GM18507 (cell line): ENCODE measurements around the gene SLC9A9.

Experiments
- DNase-seq: peaks from one replicate; pipeline ENCODE4 v3.0.0; 2011; ENCODE audit warnings: low read depth; ENCODE audit not compliant: insufficient read length; ENCODE audit errors: extremely low spot score
- FAIRE-seq: peaks from 2 replicates; lab custom pipeline; 2011; peaks lifted over from hg19 to GRCh38; lab: Jason Lieb, UNC

The SLC9A9 gene

GRCh38 chr3:143414571-143415253 lies 433.6 kb downstream of the SLC9A9 start:
- FAIRE-seq = peak; percentile 18

DNA sequence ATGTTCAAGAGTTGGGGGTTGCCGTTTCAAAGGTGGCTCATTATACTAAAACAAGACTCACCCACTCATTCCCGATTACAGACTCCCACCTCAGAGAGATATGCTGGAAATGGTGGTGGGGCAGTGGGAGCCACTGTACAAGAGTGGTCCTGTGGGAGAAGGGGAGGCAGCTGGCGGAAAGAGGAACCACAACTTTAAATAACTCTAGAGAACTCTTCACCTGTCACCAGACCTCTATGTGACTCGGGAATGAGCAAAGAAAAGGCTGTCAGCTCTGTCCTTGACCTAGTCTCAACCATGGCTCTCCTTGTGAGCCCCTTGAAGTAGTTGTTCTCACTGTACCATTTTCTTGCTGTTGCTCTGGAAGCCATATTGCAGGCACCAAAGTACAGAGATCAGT lies 434.9 kb downstream of the SLC9A9 start:
- no peak for FAIRE-seq
- no peak for DNase-seq

More at GRCh38 chr3:143414571-143415253, 433.6 kb downstream of the SLC9A9 start:
- DNase-seq = no peak

DNA sequence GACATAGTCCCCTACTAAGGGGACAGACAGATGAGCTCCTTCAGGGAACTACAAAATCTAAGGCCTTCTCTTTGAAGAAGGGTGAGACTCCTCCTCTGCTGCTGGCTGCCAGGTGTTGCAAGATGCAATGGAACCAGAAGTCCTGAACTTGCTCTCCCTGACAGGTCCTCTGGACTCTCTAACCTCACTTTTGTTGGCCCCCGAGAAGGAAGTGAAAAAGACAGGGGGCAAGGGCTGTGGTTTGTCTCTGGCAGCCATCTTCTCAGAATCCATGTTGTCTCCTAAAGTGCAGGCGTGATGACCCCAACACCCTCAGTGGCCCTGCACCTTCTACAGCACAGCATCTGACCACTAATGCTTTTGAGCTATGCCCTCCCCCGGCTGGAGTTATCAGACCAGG lies 436.2 kb downstream of the SLC9A9 start:
- DNase-seq (no peak), FAIRE-seq (no peak)

DNA sequence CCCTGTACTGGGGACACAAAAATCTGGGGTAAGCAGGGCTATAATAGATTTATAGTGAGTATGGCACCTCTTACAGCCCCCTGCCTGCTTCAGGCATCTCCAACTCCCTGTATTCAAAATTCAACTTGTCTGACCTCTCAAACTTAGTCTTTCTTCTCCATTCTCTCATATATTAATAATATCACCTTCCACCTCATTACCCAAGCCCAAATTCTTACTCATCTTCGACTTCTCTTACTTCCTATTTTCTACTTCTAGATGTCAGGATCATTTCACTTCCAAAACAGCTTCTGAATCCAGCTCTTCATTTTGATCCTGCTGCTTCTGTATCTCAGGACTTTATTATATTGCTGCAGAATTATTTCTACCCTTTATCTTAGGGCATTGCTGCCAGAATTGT lies 438.0 kb downstream of the SLC9A9 start:
- FAIRE-seq (no peak), DNase-seq (no peak)

DNA sequence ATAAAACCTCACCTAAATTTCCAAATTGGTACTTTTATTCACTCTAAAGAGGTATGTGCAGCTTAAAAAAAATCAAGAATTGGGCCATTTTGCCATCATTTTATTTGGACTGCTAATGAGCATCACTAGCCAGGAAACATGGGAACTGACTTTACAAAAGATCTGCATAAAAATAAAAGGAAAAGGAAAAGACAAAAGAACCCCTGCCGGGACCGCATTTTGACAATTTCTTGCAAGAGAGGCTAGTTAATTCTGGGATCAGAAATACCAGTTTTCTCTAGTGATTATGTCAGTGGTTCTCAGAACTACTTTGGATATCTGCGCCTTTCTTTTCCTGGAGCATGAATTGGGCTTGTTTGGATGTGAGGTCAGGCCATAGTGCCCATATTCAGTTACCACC lies 439.5 kb downstream of the SLC9A9 start:
- DNase-seq (no peak), FAIRE-seq (no peak)

DNA sequence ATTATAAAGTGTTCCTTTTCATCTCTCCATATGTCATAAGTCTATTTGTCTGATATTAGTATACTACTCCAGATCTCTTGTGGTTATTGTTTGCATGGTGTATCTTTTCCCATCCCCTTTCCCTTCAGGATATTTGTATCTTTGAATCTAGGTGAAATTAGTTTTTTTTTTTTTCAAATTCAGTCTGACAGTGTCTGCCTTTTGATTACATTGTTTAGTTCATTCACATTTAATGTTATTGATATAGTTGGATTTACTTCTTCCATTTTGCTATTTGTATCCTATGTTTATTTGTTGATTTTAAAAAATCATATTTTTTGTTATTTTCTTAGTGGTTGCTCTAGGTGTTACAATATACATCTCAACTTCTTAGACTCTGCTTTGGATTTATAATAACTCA lies 445.7 kb downstream of the SLC9A9 start:
- DNase-seq (no peak), FAIRE-seq (no peak)

DNA sequence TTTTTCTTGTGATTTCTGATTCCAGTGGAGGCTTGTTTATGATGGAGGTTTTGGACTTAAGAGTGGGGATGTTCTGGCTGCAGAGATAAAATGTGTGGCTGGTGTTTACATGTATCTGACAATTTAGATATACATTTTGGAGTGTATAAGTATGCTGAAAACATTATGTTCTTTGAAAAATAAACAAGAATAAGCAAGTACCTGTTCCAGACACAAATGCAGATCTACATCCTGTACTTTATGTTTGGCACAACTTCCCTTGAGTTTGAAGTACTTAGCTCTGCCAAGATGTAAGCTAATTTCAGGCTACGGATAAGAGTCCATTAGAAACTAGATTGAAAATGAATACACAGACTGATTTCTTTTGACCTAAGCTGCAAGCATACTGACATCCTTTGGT lies 451.5 kb downstream of the SLC9A9 start:
- no peak for FAIRE-seq

GRCh38 chr3:143389388-143389787 lies 458.9 kb downstream of the SLC9A9 start:
- DNase-seq = no peak
- no peak for FAIRE-seq

More for the DNA sequence above, 451.5 kb downstream of the SLC9A9 start:
- DNase-seq = no peak

DNA sequence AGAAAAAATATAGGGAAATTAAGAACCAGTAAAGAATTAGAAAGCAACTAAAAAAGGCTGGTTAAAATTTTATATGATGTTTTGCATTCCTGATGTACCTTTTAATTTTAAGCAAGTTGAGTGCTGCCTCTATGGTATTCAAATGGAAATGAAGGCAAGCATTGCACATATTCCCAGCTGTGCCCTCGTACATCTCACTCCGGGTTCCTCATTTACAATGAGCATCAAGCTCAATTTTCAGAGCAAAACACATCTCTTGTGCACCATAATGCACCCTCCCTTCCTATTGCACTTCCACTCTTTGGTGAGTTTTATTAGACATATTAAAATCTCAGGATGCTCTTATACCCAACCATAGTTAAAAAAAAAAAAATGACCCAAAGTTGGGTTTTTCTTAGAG lies 460.8 kb downstream of the SLC9A9 start:
- FAIRE-seq (no peak), DNase-seq (no peak)

GRCh38 chr3:143384076-143384475 lies 464.2 kb downstream of the SLC9A9 start:
- FAIRE-seq (no peak), DNase-seq (no peak)

GRCh38 chr3:143383421-143383820 lies 464.8 kb downstream of the SLC9A9 start:
- FAIRE-seq (no peak), DNase-seq (no peak)

GRCh38 chr3:143382816-143383215 lies 465.5 kb downstream of the SLC9A9 start:
- FAIRE-seq (no peak), DNase-seq (no peak)

DNA sequence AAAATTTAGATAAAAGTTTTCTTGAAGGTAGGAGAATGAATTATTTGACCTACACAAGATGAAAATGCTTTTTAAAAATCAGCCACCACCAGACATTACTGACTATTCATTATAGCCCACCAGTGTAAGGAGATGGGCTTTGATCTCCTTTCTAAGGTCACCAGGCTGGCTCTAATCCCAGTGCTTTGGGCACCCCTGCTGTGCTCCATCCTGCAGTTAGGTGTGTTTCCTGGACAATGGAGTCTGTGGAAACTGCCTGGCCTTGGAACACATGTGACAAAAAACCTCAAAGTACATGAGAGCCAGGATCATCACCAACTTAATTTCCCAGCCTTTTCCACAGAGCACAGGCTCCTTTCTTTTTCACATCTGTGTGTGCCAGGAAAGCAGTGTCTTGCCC lies 467.8 kb downstream of the SLC9A9 start:
- DNase-seq = no peak
- no peak for FAIRE-seq

DNA sequence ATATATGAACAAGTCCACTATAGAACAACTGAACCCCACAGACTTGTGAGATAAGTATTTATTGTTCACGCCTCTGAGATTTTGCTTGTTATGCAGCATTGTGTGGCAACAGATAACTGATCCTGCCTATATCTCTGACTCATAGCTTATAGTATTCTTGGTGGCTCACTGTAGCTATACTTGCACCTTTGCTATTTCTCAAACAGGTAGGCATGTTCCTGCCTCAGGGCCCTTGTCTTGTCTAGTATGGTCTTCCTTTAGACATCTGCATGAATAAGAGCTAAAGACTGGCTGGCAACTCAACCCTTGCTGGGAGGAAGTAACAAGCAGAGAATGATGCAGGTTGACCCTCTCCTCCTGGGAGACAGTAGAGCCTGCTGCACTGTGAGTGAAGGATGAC lies 472.6 kb downstream of the SLC9A9 start:
- FAIRE-seq = no peak
- DNase-seq = no peak

- no peak for FAIRE-seq
These were observed 481.1 kb downstream of the SLC9A9 start for GRCh38 chr3:143367171-143367570.

DNA sequence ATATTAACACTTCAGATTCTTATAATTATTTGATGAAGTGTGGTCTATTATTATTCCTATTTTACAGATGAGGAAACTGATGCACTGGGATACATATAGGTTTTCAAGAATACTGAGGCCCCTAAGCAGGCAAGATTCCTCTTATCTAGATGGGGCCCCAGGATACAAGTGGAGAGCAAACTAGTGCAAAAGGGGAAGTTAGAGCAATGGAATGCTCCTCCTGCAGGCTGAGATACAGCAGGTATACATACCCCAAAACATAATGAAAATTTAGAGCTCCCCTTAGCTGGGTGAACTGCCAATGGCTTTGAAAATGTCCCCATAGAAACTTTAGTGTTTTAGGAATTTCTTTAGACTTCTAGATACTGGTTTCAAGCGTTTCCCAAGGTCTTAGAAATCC lies 481.6 kb downstream of the SLC9A9 start:
- no peak for FAIRE-seq

More at GRCh38 chr3:143367171-143367570, 481.1 kb downstream of the SLC9A9 start:
- DNase-seq = no peak

GRCh38 chr3:143363949-143364348 lies 484.3 kb downstream of the SLC9A9 start:
- DNase-seq (no peak), FAIRE-seq (no peak)

More for the DNA sequence above, 481.6 kb downstream of the SLC9A9 start:
- DNase-seq = no peak

GRCh38 chr3:143363276-143363675 lies 485.0 kb downstream of the SLC9A9 start:
- DNase-seq = no peak
- FAIRE-seq = no peak

DNA sequence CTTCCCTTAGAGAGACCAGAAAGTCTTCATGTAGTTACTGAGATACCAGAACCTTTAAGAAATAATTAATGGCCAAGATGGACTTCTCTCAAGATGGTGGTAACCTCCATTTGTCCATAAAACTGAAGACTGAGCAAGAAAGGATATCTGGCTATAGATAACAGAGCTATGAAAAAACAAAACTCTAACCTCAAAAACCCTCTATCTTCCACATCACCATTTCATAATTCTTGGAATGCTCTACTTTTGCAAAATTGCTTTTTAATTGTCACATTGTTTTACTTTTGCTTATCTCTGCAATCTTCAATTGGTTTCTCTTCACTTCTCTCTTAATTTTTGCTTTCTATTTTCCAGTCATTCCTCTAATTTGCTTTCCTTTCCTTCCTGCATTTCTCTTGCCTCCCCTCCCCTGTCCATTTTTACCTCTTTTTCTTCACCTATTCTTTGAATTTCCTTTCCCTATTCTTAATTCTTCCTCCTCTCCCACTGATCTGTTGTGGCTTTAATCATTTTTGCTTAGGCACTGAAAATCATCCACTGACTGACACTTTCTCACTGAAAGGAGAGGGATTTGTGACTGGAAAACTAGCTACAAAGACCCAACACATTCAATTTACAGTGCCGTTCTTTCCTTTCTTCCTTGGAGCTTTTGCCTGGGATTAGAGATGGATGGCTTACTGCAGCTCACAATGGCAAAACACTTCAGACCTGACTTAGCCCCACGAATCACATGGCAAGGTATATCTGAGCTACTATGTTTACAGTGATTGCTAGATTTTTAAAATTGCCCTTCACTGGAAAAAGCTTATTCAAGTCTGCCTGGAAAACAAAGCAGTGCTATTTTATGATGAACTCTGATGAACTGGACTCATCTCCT lies 485.9 kb downstream of the SLC9A9 start:
- no peak for FAIRE-seq
- DNase-seq = no peak

DNA sequence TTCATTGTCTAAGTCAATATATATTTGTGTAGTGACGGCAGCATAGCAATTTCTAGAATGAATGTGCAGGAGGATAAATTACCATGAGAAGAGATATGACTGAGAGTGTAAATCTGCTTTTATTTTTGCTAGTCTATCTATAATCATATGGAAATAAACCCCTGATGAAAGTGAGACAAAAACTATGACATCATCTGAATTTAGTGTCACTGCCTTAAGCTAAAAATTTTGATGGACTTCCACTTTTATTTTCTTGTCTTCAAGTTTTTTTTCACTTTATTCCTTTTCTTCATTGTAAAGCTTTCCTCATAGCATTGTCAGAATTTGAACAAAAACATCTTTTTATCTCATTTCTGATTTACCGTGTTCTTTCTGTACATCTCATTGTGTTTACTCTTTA lies 486.7 kb downstream of the SLC9A9 start:
- no peak for DNase-seq
- FAIRE-seq = no peak

GRCh38 chr3:143360244-143360643 lies 488.0 kb downstream of the SLC9A9 start:
- FAIRE-seq (no peak), DNase-seq (no peak)
